IMR-90 (cell line): ENCODE results near the gene AGPAT1. TPM values are rescaled to one million over a fixed set of nuclear protein-coding genes. Genes with fewer than 3 reads are reported as not detected.

Experiments
- ATAC-seq: fragments of 200-7000 bp; cut with Tn5 transposase; 2 replicates; pipeline ENCODE4 v1.9.1; 2020; ENCODE audit warnings: low read depth, mild to moderate bottlenecking, moderate library complexity
- BruUV-seq: library from RNA; stranded (reverse); fragments of 400-500 nt; replicated peaks from 2 replicates; lab custom pipeline; 2021; lab: Mats Ljungman, UMichigan
- CTCF ChIA-PET: fragments of 300-600 bp; formaldehyde crosslinking; extraction: SDS; loops from one replicate; lab custom pipeline; 2021; ENCODE audit warnings: antibody characterized with exemption; lab: Yijun Ruan, JAX
- POLR2A ChIA-PET: fragments of 300-600 bp; sonication (Branson Sonifier 250); formaldehyde crosslinking; loops from one replicate; lab custom pipeline; 2022; ENCODE audit warnings: antibody characterized with exemption; ENCODE audit not compliant: unreplicated experiment; lab: Charles Lee
- DNase-seq: peaks from one replicate; pipeline ENCODE4 v3.0.0; 2013
- H2AFZ ChIP-seq: replicated peaks from 2 replicates; pipeline ENCODE3; 2013; ENCODE audit warnings: low read length, mild to moderate bottlenecking; ENCODE audit not compliant: poor library complexity
- H2AK5ac ChIP-seq: 2 replicates; pipeline ENCODE4 v1.6.1; 2013; ENCODE audit warnings: low read depth, low read length, inconsistent platforms
- H2AK9ac ChIP-seq: replicated peaks from 2 replicates; pipeline ENCODE3; 2013; ENCODE audit warnings: mild to moderate bottlenecking, low read depth, low read length, moderate library complexity; ENCODE audit not compliant: poor library complexity
- H2BK120ac ChIP-seq: 2 replicates; pipeline ENCODE4 v1.6.1; 2013; ENCODE audit warnings: low read depth, low read length, inconsistent platforms
- H2BK15ac ChIP-seq: 3 replicates; pipeline ENCODE4 v1.6.1; 2013; ENCODE audit warnings: low read depth, low read length, inconsistent platforms
- H2BK20ac ChIP-seq: 2 replicates; pipeline ENCODE4 v1.6.1; 2013; ENCODE audit warnings: low read depth, mild to moderate bottlenecking, inconsistent platforms, low read length, moderate library complexity
- H2BK5ac ChIP-seq: 2 replicates; pipeline ENCODE4 v1.6.1; 2013; ENCODE audit warnings: mild to moderate bottlenecking, low read depth, low read length, inconsistent platforms; ENCODE audit not compliant: poor library complexity, severe bottlenecking
- H3K14ac ChIP-seq: replicated peaks from 2 replicates; pipeline ENCODE4 v1.6.1; 2013; ENCODE audit warnings: low read depth, low read length, inconsistent platforms
- H3K18ac ChIP-seq: 2 replicates; pipeline ENCODE4 v1.6.1; 2013; ENCODE audit warnings: low read depth, low read length, control low read depth
- H3K23ac ChIP-seq: 2 replicates; pipeline ENCODE4 v1.6.1; 2013; ENCODE audit warnings: low read depth, low read length, inconsistent platforms
- H3K27ac ChIP-seq: 2 replicates; pipeline ENCODE4 v1.5.1; 2013; ENCODE audit warnings: mild to moderate bottlenecking, control low read depth, low read length; ENCODE audit not compliant: insufficient read depth
- H3K27me3 ChIP-seq: 2 replicates; pipeline ENCODE4 v1.6.1; 2013; ENCODE audit warnings: low read length; ENCODE audit not compliant: control insufficient read depth, insufficient read depth
- H3K36me3 ChIP-seq: 2 replicates; pipeline ENCODE4 v1.6.1; 2013; ENCODE audit warnings: low read length, mixed read lengths; ENCODE audit not compliant: control insufficient read depth, insufficient read depth
- H3K4ac ChIP-seq: 2 replicates; pipeline ENCODE4 v1.6.1; 2013; ENCODE audit warnings: low read depth, low read length, inconsistent platforms
- H3K4me1 ChIP-seq: 2 replicates; pipeline ENCODE4 v1.6.1; 2013; ENCODE audit warnings: low read length, mixed read lengths; ENCODE audit not compliant: control insufficient read depth, insufficient read depth
- H3K4me2 ChIP-seq: 2 replicates; pipeline ENCODE4 v1.6.1; 2013; ENCODE audit warnings: low read depth, mild to moderate bottlenecking, control low read depth, low read length, moderate library complexity
- H3K4me3 ChIP-seq: 2 replicates; pipeline ENCODE4 v1.5.1; 2013; ENCODE audit warnings: low read depth, mild to moderate bottlenecking, control low read depth, low read length, moderate library complexity; ENCODE audit not compliant: insufficient read depth
- H3K56ac ChIP-seq: 2 replicates; pipeline ENCODE4 v1.6.1; 2013; ENCODE audit warnings: low read length, inconsistent platforms; ENCODE audit not compliant: insufficient read depth; ENCODE audit errors: extremely low read depth
- H3K79me1 ChIP-seq, 2 experiments: 2 replicates each; pipeline ENCODE4 v1.6.1; 2013; ENCODE audit warnings: low read length in 2 of 2, inconsistent platforms in 1 of 2, low read depth in 1 of 2
- H3K9ac ChIP-seq: 2 replicates; pipeline ENCODE4 v1.6.1; 2013; ENCODE audit warnings: low read depth, low read length, control low read depth
- H3K9me1 ChIP-seq: 2 replicates; pipeline ENCODE4 v1.6.1; 2013; ENCODE audit warnings: low read length, inconsistent platforms; ENCODE audit not compliant: insufficient read depth
- H3K9me3 ChIP-seq: 2 replicates; pipeline ENCODE4 v1.6.1; 2013; ENCODE audit warnings: low read length; ENCODE audit not compliant: control insufficient read depth, insufficient read depth
- H4K20me1 ChIP-seq: 2 replicates; pipeline ENCODE4 v1.6.1; 2013; ENCODE audit warnings: low read length, inconsistent platforms; ENCODE audit not compliant: insufficient read depth
- H4K5ac ChIP-seq: 2 replicates; pipeline ENCODE4 v1.6.1; 2013; ENCODE audit warnings: mild to moderate bottlenecking, low read depth, low read length, control low read depth
- H4K8ac ChIP-seq, 2 experiments: 2 replicates each; pipeline ENCODE4 v1.6.1; 2013; ENCODE audit warnings: low read depth in 2 of 2, low read length in 2 of 2, control low read depth in 1 of 2, inconsistent platforms in 1 of 2
- H4K91ac ChIP-seq: 2 replicates; pipeline ENCODE4 v1.6.1; 2013; ENCODE audit warnings: low read depth, low read length, inconsistent platforms; ENCODE audit not compliant: insufficient read depth
- BHLHE40 ChIP-seq: fragments of 150-350 bp; IDR thresholded peaks from 2 replicates; pipeline ENCODE4 v1.6.1; 2016; ENCODE audit warnings: mild to moderate bottlenecking, low read depth, low read length
- CEBPB ChIP-seq: IDR thresholded peaks from 2 replicates; pipeline ENCODE4 v1.6.1; 2012; ENCODE audit warnings: low read depth, low read length, improper control_type of control experiment
- MAFK ChIP-seq: IDR thresholded peaks from 2 replicates; pipeline ENCODE4 v1.6.1; 2012; ENCODE audit warnings: low read depth, low read length, improper control_type of control experiment
- NFE2L2 ChIP-seq: fragments of 150-350 bp; IDR thresholded peaks from 2 replicates; pipeline ENCODE4 v1.6.1; 2016; ENCODE audit warnings: low read depth, mild to moderate bottlenecking, low read length
- RFX5 ChIP-seq: IDR thresholded peaks from 2 replicates; pipeline ENCODE4 v1.8.0; 2012; ENCODE audit warnings: low read depth, mild to moderate bottlenecking, low read length, moderate library complexity
- WGBS, 2 experiments: methylation state at CpG; one replicate each; pipeline versions ENCODE4 v1.1.5 to v1.1.7; 2013; ENCODE audit warnings: missing lambda C conversion rate in 2 of 2; ENCODE audit not compliant: insufficient read length in 1 of 2; ENCODE audit errors: extremely low coverage in 2 of 2; 5-methylcytosine and 5-hydroxymethylcytosine counted together
- dilution Hi-C: fragments of 300-500 bp; cut with HindIII; formaldehyde crosslinking; loops from one replicate; pipeline ENCODE4 v1.14.3; 2018; ENCODE audit warnings: low sequenced_read_pairs; ENCODE audit not compliant: unreplicated experiment
- in situ Hi-C: fragments of 300-500 bp; cut with MboI; formaldehyde crosslinking; loops from 3 replicates; pipeline ENCODE4 v1.14.3; 2019; ENCODE audit warnings: low sequenced_read_pairs, inconsistent platforms, mixed read lengths
- intact Hi-C: fragments of 100-400 bp; cut with micrococcal nuclease; formaldehyde crosslinking; loops from 2 replicates; pipeline ENCODE4 v1.10.0; 2022
- polyA plus RNA-seq, 3 experiments: library from polyadenylated mRNA; depleted of rRNA; stranded (reverse); fragments of >200 nt; gene quantifications; 2 replicates each; pipeline ENCODE4 v1.2.3, GENCODE V29; 2012; ENCODE audit warnings: low replicate concordance in 1 of 3
- total RNA-seq: library from RNA; depleted of rRNA; stranded (reverse); fragments of >200 nt; gene quantifications from 2 replicates; pipeline ENCODE4 v1.2.3, GENCODE V29; 2012

AGPAT1 gene
- total and polyA plus RNA-seq, 2 of the 4 experiments (the other 2 are of a cell fraction), result 27.2 to 116 TPM

- Histone ChIP-seq H3K9me1 (no peaks in the 10 kb centered on the region), H3K36me3 (no peaks in the 10 kb centered on the region), H3K56ac (no peak overlapping the region), H2AK5ac (no peak overlapping the region), H2AK9ac (no peak overlapping the region), H3K23ac (no peak overlapping the region), H3K27ac (no peak overlapping the region), H3K9me3 (no peaks in the 10 kb centered on the region), H2BK20ac (no peak overlapping the region), H4K8ac (no peak overlapping the region), H4K20me1 (no peaks in the 10 kb centered on the region), H3K9ac (no peak overlapping the region), H3K4me3 (no peak overlapping the region), H3K18ac (no peak overlapping the region), H3K27me3 (peaks cover 25% of the 10 kb centered on the region), H3K4me2 (no peak overlapping the region), H3K4ac (no peak overlapping the region), H4K5ac (no peak overlapping the region), H4K91ac (no peak overlapping the region), H2BK15ac (no peak overlapping the region), H3K4me1 (no peaks in the 10 kb centered on the region), H3K14ac (no peak overlapping the region), H2BK5ac (no peak overlapping the region), H2BK120ac (no peak overlapping the region), H2AFZ (no peak overlapping the region), H3K79me1 (no peaks in the 10 kb centered on the region)
- ATAC-seq (no peak), DNase-seq (no peak)
- no TSS peak for BruUV-seq
- in situ Hi-C loops (no loop called here), dilution Hi-C loops (no loop called here), intact Hi-C loops (no loop called here)
- WGBS, 2 experiments, result no CpG with 5 or more reads among the region's 3 CpGs
- POLR2A ChIA-PET, result no interaction called here
- TF ChIP-seq NFE2L2 (no peak), BHLHE40 (no peak), RFX5 (no peak), MAFK (no peak), CEBPB (no peak)
- CTCF ChIA-PET, result no interaction called here
Observed at GRCh38 chr6:32214126-32214525, 38.2 kb upstream of the AGPAT1 start.
